Activated gamma-delta T cell treated with anti-CD3 and anti-CD28 coated beads, Interleukin-2, amount 50 U/mL, for 16 hours (primary cell): ENCODE data around the gene CHSY1.

Experiments used
- DNase-seq: peaks from one replicate; pipeline ENCODE4 v3.0.0-alpha.2; 2020; ENCODE audit warnings: low read depth

The CHSY1 gene

DNA sequence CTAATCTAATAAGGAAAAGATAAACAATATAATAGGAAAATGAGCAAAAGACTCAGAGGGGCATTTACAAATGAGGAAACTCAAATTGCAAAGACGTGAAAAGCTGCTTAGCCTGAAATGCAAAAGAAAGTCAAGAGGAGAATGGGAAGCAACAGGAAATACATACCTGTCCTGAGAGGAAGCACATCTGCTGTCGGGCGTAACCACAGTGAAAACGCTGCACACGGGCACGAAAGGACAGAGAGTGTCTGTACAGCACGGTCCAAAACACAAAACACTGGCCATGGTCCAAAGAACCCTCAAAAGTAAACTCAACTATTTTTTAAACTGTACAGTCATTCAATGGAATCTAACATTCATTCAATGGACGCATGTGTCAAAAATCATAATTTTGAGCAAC lies 100.6 kb downstream of the CHSY1 start:
- DNase-seq, result no peak

DNA sequence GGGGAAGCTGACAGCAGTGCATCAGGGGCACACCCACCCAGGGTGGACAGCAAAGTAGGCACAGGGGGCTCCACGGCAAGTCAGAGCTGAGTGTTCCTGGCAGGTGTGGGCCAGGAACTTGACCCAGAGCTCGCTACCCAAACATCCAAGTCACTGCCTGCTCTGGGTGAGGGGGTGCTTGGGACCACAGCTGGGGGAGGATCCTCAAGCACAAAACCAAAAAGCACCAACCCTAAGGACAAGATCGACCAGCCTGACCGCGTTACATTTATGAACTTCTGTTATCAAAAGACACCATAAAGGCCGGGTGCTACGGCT lies 101.2 kb downstream of the CHSY1 start:
- DNase-seq, result no peak

DNA sequence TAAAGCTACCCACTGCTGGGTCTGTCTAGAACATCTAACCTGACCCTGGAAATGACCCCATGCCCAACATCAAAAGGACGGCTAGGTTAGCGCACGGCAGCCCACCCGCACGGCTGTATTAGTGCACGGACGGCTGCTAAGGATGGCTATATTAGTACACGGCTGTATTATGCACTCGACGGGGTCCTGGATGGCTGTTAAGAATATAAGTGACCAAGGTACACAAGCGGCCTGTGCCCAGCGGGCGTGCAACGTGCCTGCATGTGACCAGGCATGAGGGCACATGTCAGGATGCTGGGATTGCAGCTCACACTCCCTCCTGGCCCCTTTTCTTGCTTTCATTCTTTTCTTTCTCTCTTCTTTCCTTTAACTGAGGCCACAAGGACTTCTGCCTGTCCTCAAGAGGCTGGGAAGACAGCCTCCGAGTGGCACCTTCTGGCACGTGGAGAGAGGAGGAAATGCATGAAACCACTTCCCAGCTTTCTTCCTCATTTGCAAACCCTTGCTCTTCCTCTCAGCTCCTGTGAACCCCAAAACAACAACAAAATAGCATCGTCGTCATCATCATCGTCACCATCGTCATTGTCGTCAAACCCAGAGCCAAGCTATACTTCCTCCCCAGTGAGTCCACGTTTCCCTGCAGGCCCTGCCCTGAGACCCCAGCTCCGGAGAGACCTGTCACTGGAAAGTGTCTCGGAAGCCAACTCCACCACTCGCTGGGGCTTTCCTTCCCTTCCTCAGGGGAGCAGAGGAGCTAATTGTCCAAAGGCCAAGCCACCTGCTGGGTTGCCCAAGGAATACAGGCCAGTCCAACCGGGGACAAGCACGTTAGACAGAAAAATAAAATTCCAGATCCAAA lies 101.8 kb downstream of the CHSY1 start:
- no peak for DNase-seq

- no peak for DNase-seq
Observed at GRCh38 chr15:101148881-101149664, 102.8 kb downstream of the CHSY1 start.

- no peak for DNase-seq
Observed at GRCh38 chr15:101148166-101148880, 103.5 kb downstream of the CHSY1 start.

DNA sequence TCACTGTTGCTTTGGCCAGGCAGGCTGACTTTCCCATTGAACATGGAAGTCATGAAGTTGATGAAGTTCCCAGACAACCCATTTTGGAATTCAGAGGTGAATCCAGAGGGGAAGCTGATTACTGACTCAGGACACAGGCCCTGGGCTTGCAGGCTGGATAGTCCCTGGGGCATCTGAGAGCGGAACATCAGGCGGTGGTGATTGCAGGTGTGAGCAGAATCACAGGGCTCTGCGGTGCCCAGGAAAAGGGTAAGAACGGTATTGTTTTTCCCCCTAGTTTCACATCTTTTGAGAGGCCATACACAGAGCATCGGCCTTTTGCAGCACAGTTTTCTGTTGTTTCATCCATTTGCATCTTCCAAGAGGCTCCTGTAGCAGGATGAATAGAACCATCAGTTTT lies 104.7 kb downstream of the CHSY1 start:
- no peak for DNase-seq

GRCh38 chr15:101146118-101146702 lies 105.6 kb downstream of the CHSY1 start:
- no peak for DNase-seq

GRCh38 chr15:101145362-101145761 lies 106.5 kb downstream of the CHSY1 start:
- DNase-seq, result no peak

GRCh38 chr15:101143321-101143720 lies 108.5 kb downstream of the CHSY1 start:
- no peak for DNase-seq

GRCh38 chr15:101142711-101143110 lies 109.1 kb downstream of the CHSY1 start:
- no peak for DNase-seq

GRCh38 chr15:101141926-101142527 lies 109.8 kb downstream of the CHSY1 start:
- DNase-seq, result no peak

GRCh38 chr15:101140697-101141065 lies 111.2 kb downstream of the CHSY1 start:
- no peak for DNase-seq

- DNase-seq, result no peak
Observed at GRCh38 chr15:101139986-101140696, 111.7 kb downstream of the CHSY1 start.

DNA sequence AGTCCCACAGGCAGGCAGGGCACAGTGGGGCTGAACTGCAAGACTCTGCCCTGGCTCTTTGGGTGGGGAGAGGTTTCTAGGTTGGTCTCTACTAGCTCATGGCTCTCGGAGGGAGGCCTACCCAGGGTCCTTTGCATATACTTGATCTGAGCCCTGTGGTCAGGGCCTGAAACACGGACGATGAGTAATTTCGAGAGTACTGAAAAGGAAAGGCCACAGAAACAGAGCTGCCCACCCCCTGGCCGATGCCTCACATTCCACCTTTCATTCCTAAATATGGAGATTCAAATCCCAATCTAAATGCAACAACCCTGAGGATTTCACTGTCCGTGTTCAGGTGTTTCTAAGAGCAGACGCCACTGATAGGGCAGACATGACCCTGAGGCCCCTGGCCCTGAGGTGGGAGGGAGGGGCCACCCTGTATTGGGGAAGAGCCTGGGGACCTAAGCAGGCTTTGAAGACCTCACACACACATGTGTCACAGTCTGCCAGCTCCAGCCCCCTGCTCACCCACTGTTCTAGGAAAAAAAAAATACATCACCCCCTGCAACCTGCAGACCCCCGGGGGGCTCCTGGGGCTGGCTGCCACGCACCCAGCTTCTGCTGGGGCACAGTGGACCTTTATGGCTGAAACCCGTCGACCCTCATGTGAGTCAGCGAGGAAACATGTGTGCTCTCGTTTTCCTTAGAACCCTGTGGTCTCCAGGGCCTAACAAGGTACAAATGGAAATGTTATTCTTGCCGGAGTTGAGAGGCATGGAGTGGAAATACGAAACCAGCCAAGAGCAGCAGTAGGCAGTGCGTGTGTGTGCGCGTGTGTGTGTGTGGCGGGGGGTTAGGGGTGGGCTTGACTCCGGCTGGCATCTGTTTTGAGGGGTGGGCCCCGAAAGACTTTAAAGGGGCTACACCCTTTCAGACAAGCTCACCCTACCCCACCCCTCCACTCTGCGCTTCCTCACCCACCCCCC lies 112.7 kb downstream of the CHSY1 start:
- no peak for DNase-seq

- no peak for DNase-seq
Observed at GRCh38 chr15:101138086-101138660, 113.7 kb downstream of the CHSY1 start.

DNA sequence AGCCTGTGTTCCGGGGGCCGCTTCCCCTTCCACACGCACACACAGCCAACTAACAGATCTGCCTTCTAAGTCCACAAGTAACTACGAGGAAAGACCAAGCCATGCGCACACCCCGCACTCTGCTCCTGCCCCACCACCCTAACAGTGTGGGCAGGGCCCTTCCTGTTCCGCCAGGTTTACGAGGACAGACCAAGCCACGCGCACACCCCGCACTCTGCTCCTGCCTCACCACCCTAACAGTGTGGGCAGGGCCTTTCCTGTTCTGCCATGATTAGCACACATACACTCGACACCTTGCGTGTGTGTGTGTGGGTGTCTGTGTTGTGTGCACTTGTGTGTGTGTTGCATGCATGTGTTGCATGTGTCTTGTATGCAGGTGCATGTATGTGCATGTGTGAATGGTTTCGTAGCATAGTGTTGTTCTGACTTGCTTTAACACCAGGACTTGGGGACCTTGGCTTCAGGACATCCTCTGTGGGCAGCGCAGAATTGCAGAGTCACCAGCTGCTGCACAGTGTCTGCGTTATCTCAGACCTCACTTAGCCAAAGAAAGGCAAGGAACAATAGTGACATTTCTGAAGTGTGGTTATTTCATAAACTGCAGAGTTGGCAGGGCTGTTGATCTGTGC lies 114.4 kb downstream of the CHSY1 start:
- no peak for DNase-seq

- no peak for DNase-seq
Observed at GRCh38 chr15:101136381-101137268, 115.2 kb downstream of the CHSY1 start.

DNA sequence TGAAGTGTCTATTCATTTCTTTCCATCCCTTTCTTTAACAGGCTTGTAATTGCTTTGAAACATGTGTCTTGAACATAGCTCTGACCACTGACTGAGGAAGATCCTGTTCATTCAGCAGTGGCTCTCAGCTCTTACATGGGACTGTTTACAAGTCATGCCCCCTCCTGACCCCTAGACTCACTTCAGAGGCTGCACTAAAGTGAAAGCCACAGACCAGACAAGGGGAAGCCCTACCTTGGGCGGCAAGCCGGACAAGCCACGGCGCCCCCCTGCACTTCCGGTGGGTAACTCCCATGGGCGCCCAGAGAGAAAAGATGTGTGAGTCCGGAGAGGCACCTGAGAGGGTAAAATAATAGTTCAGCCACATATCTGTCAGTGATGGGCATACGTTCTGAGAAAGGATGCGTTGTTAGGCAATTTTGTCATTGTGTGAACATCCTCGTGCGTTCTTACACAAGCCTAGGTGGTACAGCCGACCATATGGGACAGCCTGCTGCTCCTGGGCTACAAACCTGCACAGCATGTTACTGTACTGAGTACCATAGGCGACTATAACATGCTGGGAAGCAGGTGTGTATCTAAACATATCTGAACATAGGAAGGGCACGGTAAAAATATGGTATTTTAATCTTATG lies 116.2 kb downstream of the CHSY1 start:
- no peak for DNase-seq
